IPS-NIHi11 (cell line): ENCODE data around the gene TIPRL.

Experiments used
- DNase-seq: peaks from one replicate; pipeline ENCODE4 v3.0.0; 2012; ENCODE audit warnings: mixed read lengths, low spot score

Gene TIPRL

DNA sequence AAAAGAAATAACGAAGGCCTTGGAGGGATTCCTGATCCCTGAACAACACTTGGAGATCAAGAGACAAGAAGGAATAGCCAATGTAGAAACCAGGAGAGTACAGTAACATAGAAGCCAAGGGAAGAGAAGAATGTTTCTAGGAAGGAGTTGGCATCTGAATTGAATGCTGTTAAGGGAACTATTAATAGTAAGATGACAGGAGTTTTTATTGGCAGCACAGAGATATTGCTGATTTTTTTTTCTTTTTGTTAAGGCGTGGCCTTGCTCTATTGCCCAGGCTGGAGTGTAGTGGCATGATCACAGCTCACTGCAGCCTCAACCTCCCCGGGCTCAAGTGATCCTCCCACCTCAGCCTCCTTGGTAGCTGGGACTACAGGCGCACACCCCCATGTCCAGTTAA is 37.4 kb downstream of the TIPRL start:
- no peak for DNase-seq

- no peak for DNase-seq
Measured at GRCh38 chr1:168217664-168218063, 38.9 kb downstream of the TIPRL start.

- DNase-seq: no peak
Measured at GRCh38 chr1:168218658-168219057, 39.9 kb downstream of the TIPRL start.

DNA sequence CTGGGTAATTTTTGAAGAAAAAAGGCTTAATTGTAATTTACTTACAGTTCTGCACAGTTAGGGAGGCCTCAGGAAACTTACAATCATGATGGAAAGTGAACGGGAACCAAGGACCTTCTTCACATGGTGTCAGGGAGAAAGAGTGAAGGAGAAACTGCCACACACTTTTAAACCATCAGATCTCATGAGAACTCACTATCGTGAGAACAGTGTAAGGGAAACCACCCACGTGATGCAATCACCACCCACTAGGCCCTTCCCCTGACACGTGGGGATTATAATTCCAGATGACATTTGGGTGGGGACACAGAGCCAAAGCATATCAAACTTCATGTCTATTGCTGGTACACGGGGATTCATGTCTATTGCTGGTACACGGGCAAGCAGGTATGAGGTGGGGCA is 41.7 kb downstream of the TIPRL start:
- no peak for DNase-seq

DNA sequence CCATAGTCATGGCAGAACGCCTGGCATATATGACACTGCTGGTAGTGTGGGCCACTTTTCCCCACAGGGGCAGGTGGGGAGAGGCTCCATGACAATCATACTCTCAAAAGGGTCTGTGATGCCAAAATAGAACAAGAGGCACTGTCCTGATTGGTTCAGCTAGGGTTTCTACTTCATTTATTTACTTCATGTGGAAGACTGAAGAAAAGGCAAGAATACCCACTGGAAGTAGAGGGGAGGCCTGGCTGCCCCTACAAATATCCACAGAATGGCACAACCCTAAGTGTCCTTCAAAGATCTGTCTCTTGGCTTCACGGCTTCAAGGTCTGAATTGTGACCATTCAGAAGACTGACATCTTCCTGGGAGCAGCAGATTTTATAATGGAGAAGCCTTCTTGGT is 42.5 kb downstream of the TIPRL start:
- DNase-seq: no peak

DNA sequence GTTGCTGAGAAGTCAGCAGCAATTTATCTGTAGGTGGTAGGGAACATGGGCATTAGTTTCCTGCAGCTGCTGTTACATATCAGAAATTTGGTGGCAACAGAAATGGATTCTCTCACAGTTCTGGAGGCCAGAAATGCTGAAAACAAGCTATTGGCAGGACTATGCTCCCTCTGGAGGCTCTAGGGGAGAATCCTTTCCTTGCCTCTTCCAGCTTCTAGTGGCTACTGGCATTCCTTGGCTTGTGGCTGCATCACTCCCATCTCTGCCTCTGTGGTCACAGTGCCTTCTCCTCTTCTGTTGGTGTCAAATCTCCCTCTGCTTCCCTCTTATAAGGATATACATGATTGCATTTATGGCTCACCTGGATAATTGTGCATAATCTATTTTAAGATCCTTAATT is 44.5 kb downstream of the TIPRL start:
- no peak for DNase-seq

DNA sequence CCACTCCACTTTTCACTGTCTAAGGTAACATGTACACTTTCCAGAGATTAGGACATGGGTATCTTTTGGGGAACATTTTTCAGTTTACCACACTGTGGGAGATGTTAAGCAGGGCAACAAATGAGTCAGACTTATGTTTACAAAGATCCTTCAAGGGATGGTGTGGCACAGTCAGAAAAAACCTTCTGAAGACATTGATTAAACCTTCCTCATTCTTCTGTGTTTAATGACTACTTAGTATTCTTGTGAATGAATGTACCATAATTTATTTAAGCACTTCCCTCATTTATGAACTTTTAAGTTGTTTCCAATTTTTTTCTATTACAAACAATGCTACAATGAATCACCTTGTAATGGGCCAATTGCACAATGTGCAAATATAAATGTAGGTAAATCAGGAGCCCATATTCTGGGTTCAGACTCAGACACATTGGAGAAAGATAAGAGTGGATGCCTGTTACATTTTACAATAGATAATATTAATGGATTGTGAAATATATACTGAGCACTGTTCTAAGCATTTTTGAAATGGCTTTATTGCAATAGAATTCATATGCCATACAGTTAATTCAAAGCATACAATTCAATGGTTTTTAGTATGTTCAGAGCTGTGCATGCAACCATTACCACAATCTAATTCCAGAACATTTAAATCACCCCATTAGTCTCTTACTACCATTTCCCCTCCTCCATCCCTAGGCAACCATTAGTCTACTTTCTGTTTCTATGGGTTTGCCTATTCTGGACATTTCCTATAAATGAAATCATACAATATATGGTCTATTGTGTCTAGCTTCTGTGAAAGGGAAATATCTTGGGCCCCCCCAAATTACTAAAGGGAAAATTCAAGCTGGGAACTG is 45.1 kb downstream of the TIPRL start:
- DNase-seq: no peak

GRCh38 chr1:168224991-168225390 is 46.2 kb downstream of the TIPRL start:
- no peak for DNase-seq

DNA sequence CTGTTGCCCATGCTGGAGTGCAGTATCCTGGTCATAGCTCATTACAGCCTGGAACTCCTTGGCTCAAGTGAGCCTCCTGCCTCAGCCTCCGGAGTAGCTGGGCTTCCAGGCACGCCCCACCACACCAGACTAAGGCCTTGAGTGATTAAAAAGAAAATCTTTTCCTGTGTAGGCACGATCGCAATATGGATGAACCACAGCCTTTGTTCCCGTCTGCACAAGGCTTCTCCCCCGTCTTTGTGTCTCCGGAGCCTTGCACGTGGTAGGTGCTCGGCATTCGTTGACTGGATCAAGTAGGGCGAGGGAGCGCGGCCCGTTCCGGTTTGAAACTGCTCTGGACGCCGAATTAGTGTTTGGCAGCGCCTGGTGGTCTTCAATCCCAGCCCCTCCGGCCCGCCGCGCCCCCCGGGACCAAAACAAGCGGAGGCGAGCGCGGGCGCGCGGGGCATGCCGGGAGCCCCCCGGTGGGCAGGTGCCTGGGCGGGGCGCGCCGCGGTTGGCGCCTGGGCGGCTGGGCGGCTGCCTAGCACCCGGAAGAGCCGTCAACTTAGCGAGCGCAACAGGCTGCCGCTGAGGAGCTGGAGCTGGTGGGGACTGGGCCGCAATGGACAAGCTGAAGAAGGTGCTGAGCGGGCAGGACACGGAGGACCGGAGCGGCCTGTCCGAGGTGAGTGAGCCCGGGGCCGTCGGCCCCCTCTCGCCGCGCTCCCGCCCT is 46.9 kb downstream of the TIPRL start, which contains the start of gene SFT2D2:
Gene SFT2D2, plus strand, starts transcription at position 529 of the 715 bp plus-strand sequence. Its CDS starts 76 bp downstream, at position 605.
- DNase-seq: peak; percentile 92

DNA sequence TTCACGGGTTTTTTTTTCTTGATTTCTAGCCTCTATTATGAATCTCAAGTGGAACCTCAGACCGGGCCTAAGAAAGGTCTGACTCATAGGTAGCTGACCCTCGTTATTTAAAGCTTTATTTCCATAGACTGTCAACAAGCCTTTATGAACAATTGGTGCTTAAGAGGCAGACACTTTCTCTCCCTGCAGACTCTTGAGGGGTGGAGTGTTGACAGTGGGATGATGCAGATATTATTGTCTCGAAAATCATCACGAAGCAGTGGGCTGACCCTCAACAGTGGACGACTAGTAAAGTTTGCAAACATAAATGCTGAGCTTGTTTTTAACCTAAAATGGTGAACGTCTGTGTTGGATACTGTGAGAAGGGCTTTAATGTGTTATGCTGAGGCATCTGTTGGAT is 48.9 kb downstream of the TIPRL start:
- DNase-seq: no peak

GRCh38 chr1:168229893-168230292 is 51.1 kb downstream of the TIPRL start:
- no peak for DNase-seq

DNA sequence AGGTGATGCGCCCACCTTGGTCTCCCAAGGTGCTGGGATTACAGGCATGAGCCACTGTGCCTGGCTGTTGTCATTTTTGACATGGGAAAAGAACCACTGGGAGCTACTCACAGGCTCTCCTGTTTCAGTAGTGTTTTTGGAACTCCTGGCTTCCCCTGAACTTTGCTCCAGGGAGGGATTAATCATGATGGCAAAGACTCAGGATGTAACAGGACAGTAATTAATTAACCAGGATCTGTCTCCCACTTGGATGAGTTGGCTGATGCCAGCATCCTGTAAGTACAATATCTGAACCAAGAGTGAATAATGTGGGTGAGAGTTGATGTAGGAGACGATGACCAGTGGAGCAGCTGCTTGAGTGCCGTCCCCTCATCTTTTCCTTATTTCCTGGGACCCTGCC is 51.9 kb downstream of the TIPRL start:
- DNase-seq: no peak

DNA sequence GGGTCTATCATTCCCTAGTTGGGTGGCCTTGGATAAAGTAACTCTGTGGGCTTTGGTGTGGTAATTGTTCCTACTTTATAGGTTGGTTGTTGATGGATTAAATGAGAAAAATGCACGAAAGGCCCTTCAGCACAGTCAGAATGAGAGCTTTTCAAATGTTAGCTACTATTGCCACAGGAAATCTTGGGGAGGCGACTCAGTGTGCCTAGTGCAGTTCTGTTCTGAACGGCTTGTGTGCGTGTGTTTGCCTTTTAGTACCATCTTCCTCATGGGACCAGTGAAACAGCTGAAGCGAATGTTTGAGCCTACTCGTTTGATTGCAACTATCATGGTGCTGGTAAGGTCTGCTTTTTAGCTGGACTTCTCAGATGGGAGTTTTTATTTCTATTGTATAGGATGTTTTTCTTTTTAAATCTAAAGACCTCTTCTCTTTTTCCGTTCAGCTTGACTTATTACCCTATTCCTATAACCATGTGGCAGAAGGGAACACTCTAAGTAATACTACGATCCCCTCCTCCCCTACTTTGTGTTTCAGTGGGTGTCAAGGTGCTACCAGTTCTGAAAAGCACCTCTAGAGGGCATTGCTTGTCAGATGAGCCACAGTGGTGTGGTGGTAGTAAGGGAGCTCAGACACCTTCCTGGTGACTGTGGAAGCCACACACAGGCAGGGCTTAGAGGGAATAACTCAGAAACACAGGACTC is 56.2 kb downstream of the TIPRL start:
- DNase-seq: peak; percentile 71

DNA sequence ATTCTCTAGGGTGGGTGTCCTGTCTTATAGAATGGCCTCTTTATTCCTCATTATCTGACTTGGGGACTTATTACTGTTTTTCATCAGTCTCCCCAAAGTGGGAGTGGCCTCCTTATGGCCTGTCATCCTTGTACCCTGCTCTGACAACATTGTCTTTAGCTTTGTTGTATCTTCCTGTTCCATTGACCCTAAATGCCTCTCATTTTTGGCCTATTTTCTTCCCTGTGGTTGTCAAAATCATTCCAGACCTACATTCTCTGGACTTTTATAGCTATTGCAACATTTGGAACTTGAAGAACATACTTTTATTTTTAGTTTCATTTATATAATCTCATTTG is 56.8 kb downstream of the TIPRL start:
- DNase-seq: no peak

- DNase-seq: no peak
Measured at GRCh38 chr1:168235937-168236336, 57.2 kb downstream of the TIPRL start.

DNA sequence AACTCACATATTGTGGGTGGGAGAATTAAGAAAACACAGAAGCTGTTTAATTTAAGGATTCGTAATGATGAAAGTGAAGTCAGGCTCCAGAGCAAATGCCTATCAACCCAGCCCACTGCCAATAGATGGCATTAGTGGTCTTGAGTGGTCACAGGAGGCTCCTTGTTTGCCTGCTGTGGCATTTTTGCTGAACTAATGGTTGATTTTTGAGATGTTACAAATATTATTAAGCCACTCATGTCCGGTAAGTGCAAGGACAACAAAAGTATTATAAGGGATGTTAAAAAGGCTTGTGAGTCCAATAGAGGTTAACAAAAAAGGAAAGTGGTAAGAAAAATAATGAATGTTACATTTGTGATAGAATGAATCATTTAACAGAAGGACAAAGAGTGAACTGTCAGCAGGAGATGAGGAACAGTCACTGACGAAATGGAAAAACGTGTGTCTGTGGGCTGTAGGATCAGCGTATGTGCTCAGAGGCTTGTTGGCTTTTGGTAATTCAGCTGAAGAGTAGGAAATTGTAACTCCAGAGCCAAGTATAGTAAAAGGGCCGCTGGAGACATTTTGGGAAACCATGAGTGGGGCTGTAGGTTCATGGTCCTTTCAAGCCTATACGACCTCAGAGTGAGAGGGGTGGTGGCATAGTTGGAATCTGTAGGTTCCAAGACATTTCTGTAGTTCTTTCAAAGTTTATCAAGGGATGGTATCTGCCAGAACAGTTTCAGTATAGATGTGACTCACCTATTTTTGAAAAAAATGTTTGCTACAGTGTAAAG is 58.3 kb downstream of the TIPRL start:
- no peak for DNase-seq

GRCh38 chr1:168243198-168243597 is 64.4 kb downstream of the TIPRL start:
- DNase-seq: no peak

GRCh38 chr1:168243636-168244212 is 65.0 kb downstream of the TIPRL start:
- no peak for DNase-seq

DNA sequence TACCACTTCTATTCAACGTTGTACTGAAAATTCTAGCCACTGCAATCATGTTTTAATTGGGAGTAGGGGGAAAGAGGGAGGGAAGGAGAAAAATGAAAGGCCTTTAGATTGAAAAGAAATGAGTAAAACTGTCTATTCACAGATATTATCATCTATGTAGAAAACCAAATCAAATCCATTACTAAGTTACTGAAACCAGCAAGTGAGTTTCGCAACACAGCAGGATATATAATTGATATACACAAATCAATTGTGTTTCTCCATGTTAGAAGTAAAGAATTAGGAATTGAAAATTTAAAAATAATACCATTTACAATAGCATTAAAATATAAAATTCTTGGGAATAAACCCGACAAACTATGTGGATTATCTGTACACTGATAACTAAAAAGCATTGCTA is 66.3 kb downstream of the TIPRL start:
- no peak for DNase-seq

GRCh38 chr1:168246506-168246905 is 67.7 kb downstream of the TIPRL start:
- DNase-seq: no peak
